GM18499 (cell line): ENCODE results near the gene VTI1A.

ENCODE experiments used
- ATAC-seq: cut with Tn5 transposase; IDR thresholded peaks from one replicate; pipeline ENCODE4 v1.9.1; 2021; ENCODE audit warnings: moderate number of reproducible peaks; ENCODE audit not compliant: insufficient read depth, unreplicated experiment

The VTI1A gene

GRCh38 chr10:112813866-112814591 is 367.0 kb downstream of the VTI1A start:
- ATAC-seq: no peak

- ATAC-seq: no peak
Measured at GRCh38 chr10:112815269-112816032, 368.4 kb downstream of the VTI1A start.

- ATAC-seq: no peak
Measured at GRCh38 chr10:112816033-112816430, 369.0 kb downstream of the VTI1A start.

- no peak for ATAC-seq
Measured at GRCh38 chr10:112816891-112817290, 369.9 kb downstream of the VTI1A start.

GRCh38 chr10:112817981-112818777 is 371.2 kb downstream of the VTI1A start:
- no peak for ATAC-seq

GRCh38 chr10:112819231-112819630 is 372.2 kb downstream of the VTI1A start:
- no peak for ATAC-seq

GRCh38 chr10:112820320-112820719 is 373.3 kb downstream of the VTI1A start:
- no peak for ATAC-seq

GRCh38 chr10:112821038-112821437 is 374.0 kb downstream of the VTI1A start:
- no peak for ATAC-seq

- ATAC-seq: no peak
Measured at GRCh38 chr10:112821663-112822062, 374.6 kb downstream of the VTI1A start.

- no peak for ATAC-seq
Measured at GRCh38 chr10:112823007-112823406, 376.0 kb downstream of the VTI1A start.

GRCh38 chr10:112823604-112824003 is 376.6 kb downstream of the VTI1A start:
- ATAC-seq: no peak

GRCh38 chr10:112826018-112826697 is 379.1 kb downstream of the VTI1A start:
- ATAC-seq: no peak

- no peak for ATAC-seq
Measured at GRCh38 chr10:112827086-112827485, 380.1 kb downstream of the VTI1A start.

GRCh38 chr10:112827951-112828350 is 380.9 kb downstream of the VTI1A start:
- no peak for ATAC-seq

GRCh38 chr10:112831859-112832258 is 384.8 kb downstream of the VTI1A start:
- ATAC-seq: no peak

GRCh38 chr10:112832361-112832878 is 385.4 kb downstream of the VTI1A start:
- ATAC-seq: no peak

GRCh38 chr10:112832959-112833358 is 385.9 kb downstream of the VTI1A start:
- ATAC-seq: no peak

GRCh38 chr10:112834751-112835181 is 387.8 kb downstream of the VTI1A start:
- ATAC-seq: no peak

GRCh38 chr10:112835217-112835715 is 388.3 kb downstream of the VTI1A start:
- ATAC-seq: no peak

GRCh38 chr10:112835944-112836451 is 389.0 kb downstream of the VTI1A start:
- no peak for ATAC-seq
